T-cell (primary cell): ENCODE results near the gene PGC. TPM values are rescaled to one million over a fixed set of nuclear protein-coding genes. Genes with fewer than 3 reads are reported as not detected.

ENCODE experiments used
- ATAC-seq, 4 experiments: fragments of 200-7000 bp in 3 of 4; fragments of 150-1000 bp in 1 of 4; cut with Tn5 transposase; replicated peaks in 1 of 4; 1 replicate in 3 of 4; 2 replicates in 1 of 4; pipeline ENCODE4 v1.10.0; 2021; ENCODE audit warnings: moderate library complexity in 3 of 4, mild to moderate bottlenecking in 2 of 4, moderate number of reproducible peaks in 1 of 4
- CTCF ChIA-PET, 2 donors: fragments of 300-600 bp; sonication (Branson Sonifier 250); formaldehyde crosslinking; loops; one replicate each; lab custom pipeline; 2022; ENCODE audit warnings: antibody characterized with exemption in 2 of 2; lab: Charles Lee
- POLR2A ChIA-PET, 2 donors: fragments of 300-600 bp; sonication (Branson Sonifier 250); formaldehyde crosslinking; loops; one replicate each; lab custom pipeline; 2022; ENCODE audit warnings: antibody characterized with exemption in 2 of 2; lab: Charles Lee
- DNase-seq, 35 experiments: peaks; one replicate each; pipeline versions ENCODE4 v3.0.0 to v3.0.0-alpha.2; 2013 to 2023
- H3K27ac ChIP-seq: one replicate; pipeline ENCODE4 v1.5.1; 2013; ENCODE audit warnings: low read length
- H3K27me3 ChIP-seq, 2 experiments: replicated peaks in 1 of 2; 1 replicate in 1 of 2; 2 replicates in 1 of 2; pipeline versions ENCODE4 v1.6.1 to v1.7.0; 2013; ENCODE audit warnings: low read length in 1 of 2, mixed read lengths in 1 of 2; ENCODE audit not compliant: control insufficient read depth in 2 of 2, insufficient read depth in 2 of 2; ENCODE audit errors: extremely low read depth in 1 of 2
- H3K36me3 ChIP-seq, 2 donors: 1 replicate in 1 of 2; 2 replicates in 1 of 2; pipeline versions ENCODE4 v1.6.1 to v1.7.0; 2013; ENCODE audit warnings: low read length in 1 of 2; ENCODE audit not compliant: control insufficient read depth in 2 of 2, insufficient read depth in 1 of 2; ENCODE audit errors: extremely low read depth in 1 of 2
- H3K4me1 ChIP-seq, 2 experiments: 1 replicate in 1 of 2; 2 replicates in 1 of 2; pipeline versions ENCODE4 v1.6.1 to v1.7.0; 2013; ENCODE audit warnings: low read length in 2 of 2, mixed read lengths in 1 of 2; ENCODE audit not compliant: insufficient read depth in 2 of 2, control insufficient read depth in 1 of 2; ENCODE audit errors: extremely low read depth in 1 of 2
- H3K4me3 ChIP-seq, 2 donors: 1 replicate in 1 of 2; 2 replicates in 1 of 2; pipeline versions ENCODE4 v1.5.1 to v1.7.0; 2013; ENCODE audit warnings: mild to moderate bottlenecking in 2 of 2, low read length in 1 of 2, moderate library complexity in 1 of 2; ENCODE audit not compliant: control insufficient read depth in 1 of 2; ENCODE audit errors: extremely low read depth in 1 of 2
- H3K9me3 ChIP-seq: 2 replicates; pipeline ENCODE4 v1.7.0; 2013
- H3K27ac Mint-ChIP-seq, 2 donors: one replicate each; pipeline ENCODE4 v1.8.0; 2020 to 2021; ENCODE audit warnings: mild to moderate bottlenecking in 2 of 2, mixed read lengths in 2 of 2
- H3K27me3 Mint-ChIP-seq, 2 donors: one replicate each; pipeline ENCODE4 v1.8.0; 2021 to 2022; ENCODE audit warnings: mixed read lengths in 2 of 2
- H3K36me3 Mint-ChIP-seq: one replicate; pipeline ENCODE4 v1.8.0; 2021; ENCODE audit warnings: mixed read lengths
- H3K4me1 Mint-ChIP-seq, 3 donors: one replicate each; pipeline ENCODE4 v1.8.0; 2020 to 2022; ENCODE audit warnings: mixed read lengths in 3 of 3, mild to moderate bottlenecking in 1 of 3
- H3K4me3 Mint-ChIP-seq, 3 donors: one replicate each; pipeline ENCODE4 v1.8.0; 2020 to 2022; ENCODE audit warnings: mild to moderate bottlenecking in 3 of 3, mixed read lengths in 3 of 3, moderate library complexity in 3 of 3
- H3K9me3 Mint-ChIP-seq, 3 donors: one replicate each; pipeline ENCODE4 v1.8.0; 2020 to 2022; ENCODE audit warnings: mixed read lengths in 3 of 3
- WGBS: methylation state at CpG from one replicate; pipeline ENCODE4 v1.1.5; 2013; ENCODE audit warnings: missing lambda C conversion rate; ENCODE audit not compliant: insufficient coverage; 5-methylcytosine and 5-hydroxymethylcytosine counted together
- total RNA-seq, 35 experiments: library from RNA in 6 of 35; stranded (reverse) in 6 of 35; fragments of 120-200 nt in 1 of 35; gene quantifications; one replicate each; pipeline versions ENCODE4 v1.2.1 to v1.2.4 and lab custom pipeline; 2013 to 2026

PGC gene
- total RNA-seq, 5 donors from 2014 or later (not counting 1 experiment from before 2014, with no cell fraction given): 0.58 to 0.86 (median 0.70) TPM; not detected in 2

GRCh38 chr6:41783106-41783780, 36.0 kb upstream of the PGC start:
- no peak overlapping the region for H3K4me3 Mint-ChIP-seq
- Histone ChIP-seq H3K4me3 (no peak overlapping the region), H3K27me3 (peaks cover 0 to 21% of the 10 kb centered on the region in 2 experiments), H3K36me3 (no peaks in the 10 kb centered on the region), H3K27ac (no peak overlapping the region), H3K4me1 (peaks cover 11 to 32% of the 10 kb centered on the region in 2 experiments), H3K9me3 (no peaks in the 10 kb centered on the region)
- H3K9me3 Mint-ChIP-seq: no peaks in the 10 kb centered on the region
- DNase-seq (no peak), ATAC-seq (no peak)
- ChIA-PET POLR2A (interaction anchor here in 1 of 2 donors (0.5 kb wide), 1 partner anchor 436 kb away, joined by 6 read pairs; no protein-coding TSS in a partner anchor), CTCF (interaction anchor here in 1 of 2 donors (0.9 kb wide), 1 partner anchor 258 kb away, joined by 3 read pairs; no protein-coding TSS in a partner anchor)
- peaks cover 5% of the 10 kb centered on the region in 2 donors for H3K27me3 Mint-ChIP-seq
- H3K36me3 Mint-ChIP-seq: no peaks in the 10 kb centered on the region
- peaks cover 14 to 35% (median 21%) of the 10 kb centered on the region in 3 donors for H3K4me1 Mint-ChIP-seq
- H3K27ac Mint-ChIP-seq: no peak overlapping the region
- 100% methylated on average over 1 of the region's 6 CpGs for WGBS

DNA sequence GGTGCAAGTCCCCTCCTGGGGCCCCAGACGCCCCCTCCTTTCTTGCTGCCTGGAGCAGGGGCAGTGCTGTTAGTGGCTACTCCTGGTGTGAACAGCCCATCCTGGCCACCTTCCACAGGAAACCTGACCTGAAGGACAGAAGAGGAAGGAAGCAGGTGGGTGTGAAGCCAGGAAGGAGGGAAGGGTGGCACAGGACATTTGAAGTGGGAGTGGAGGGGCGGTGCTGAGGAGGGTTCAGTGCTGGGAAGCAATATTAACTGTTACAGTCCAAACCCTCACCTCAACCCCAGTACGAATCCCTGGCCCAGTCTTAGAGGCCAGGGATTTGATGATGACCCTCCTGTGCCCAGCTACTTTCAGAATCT, 34.2 kb upstream of the PGC start:
- POLR2A ChIA-PET: no interaction called here
- Histone ChIP-seq H3K36me3 (peaks cover 0 to 4% of the 10 kb centered on the region in 2 donors), H3K27ac (no peak overlapping the region), H3K27me3 (peaks cover 0 to 21% of the 10 kb centered on the region in 2 experiments), H3K9me3 (no peaks in the 10 kb centered on the region), H3K4me3 (no peak overlapping the region), H3K4me1 (peaks cover 11 to 32% of the 10 kb centered on the region in 2 experiments)
- Mint-ChIP-seq H3K36me3 (no peaks in the 10 kb centered on the region), H3K27me3 (peaks cover 5% of the 10 kb centered on the region in 2 donors), H3K4me1 (peaks cover 14 to 33% (median 19%) of the 10 kb centered on the region in 3 donors), H3K4me3 (peak overlapping the region; percentile 47 to 71 (median 70)), H3K27ac (no peak overlapping the region), H3K9me3 (no peaks in the 10 kb centered on the region)
- 83% methylated on average over 1 of the region's 3 CpGs for WGBS
- CTCF ChIA-PET: interaction anchor here (0.6 to 0.9 kb wide), 4 partner anchors 78 to 331 kb away, joined by 3 to 4 read pairs (median 3); partner anchors contain the start of genes BYSL (in 1 of the 2) and MED20 (in 1 of the 2)
- DNase-seq (no peak), ATAC-seq (no peak)

GRCh38 chr6:41780551-41781365, 33.6 kb upstream of the PGC start, which contains the start of gene PRICKLE4:
Gene PRICKLE4 (plus strand): TSS chr6:41780782. CDS start chr6:41783474, 2,692 bp downstream.
- H3K27me3 Mint-ChIP-seq: peaks cover 5% of the 10 kb centered on the region in 2 donors
- H3K36me3 Mint-ChIP-seq: no peaks in the 10 kb centered on the region
- H3K27me3 ChIP-seq: peaks cover 0 to 21% of the 10 kb centered on the region in 2 experiments
- no peak within 1 kb of the TSS for H3K27ac ChIP-seq
- peak within 1 kb of the TSS; percentile 67 to 92 for H3K4me3 ChIP-seq
- WGBS: 4% methylated on average over 18 of the region's 36 CpGs
- H3K9me3 Mint-ChIP-seq: no peaks in the 10 kb centered on the region
- H3K9me3 ChIP-seq: no peaks in the 10 kb centered on the region
- DNase-seq (no peak), ATAC-seq (no peak)
- peaks cover 8 to 26% of the 10 kb centered on the region in 2 experiments for H3K4me1 ChIP-seq
- H3K4me1 Mint-ChIP-seq: peaks cover 14 to 30% (median 16%) of the 10 kb centered on the region in 3 donors
- CTCF ChIA-PET: interaction anchor here in 1 of 2 donors (0.9 to 1.7 kb wide), 3 partner anchors 141 to 434 kb away, joined by 3 to 6 read pairs (median 5); partner anchors contain the start of genes BYSL and MED20
- peak within 1 kb of the TSS; percentile 80 to 86 (median 82) for H3K4me3 Mint-ChIP-seq
- POLR2A ChIA-PET: no interaction called here
- H3K27ac Mint-ChIP-seq: peak within 1 kb of the TSS in 1 of 2 donors; percentile 34
- H3K36me3 ChIP-seq: peaks cover 0 to 4% of the 10 kb centered on the region in 2 donors

- Histone ChIP-seq H3K27ac (no peak within 1 kb of the TSS), H3K4me1 (peaks cover 8 to 23% of the 10 kb centered on the region in 2 experiments), H3K36me3 (peaks cover 4 to 7% of the 10 kb centered on the region in 2 donors), H3K9me3 (no peaks in the 10 kb centered on the region), H3K27me3 (peaks cover 0 to 21% of the 10 kb centered on the region in 2 experiments), H3K4me3 (peak within 1 kb of the TSS; percentile 67 to 92)
- H3K27ac Mint-ChIP-seq: peak within 1 kb of the TSS; percentile 66 to 80
- peak within 1 kb of the TSS; percentile 82 to 86 (median 85) for H3K4me3 Mint-ChIP-seq
- DNase-seq (peak; percentile 90 to 100 (median 97)), ATAC-seq (peak; percentile 95 to 99 (median 97))
- 0% methylated on average over 72 of the region's 73 CpGs for WGBS
- POLR2A ChIA-PET: no interaction called here
- CTCF ChIA-PET: interaction anchor here in 1 of 2 donors (0.7 to 1.7 kb wide), 7 partner anchors 45 to 768 kb away, joined by 3 to 6 read pairs (median 4); partner anchors contain the start of genes BYSL and MED20
- H3K4me1 Mint-ChIP-seq: peaks cover 14 to 28% (median 16%) of the 10 kb centered on the region in 3 donors
- peaks cover 5% of the 10 kb centered on the region in 2 donors for H3K27me3 Mint-ChIP-seq
- peaks cover 3% of the 10 kb centered on the region for H3K36me3 Mint-ChIP-seq
- H3K9me3 Mint-ChIP-seq: no peaks in the 10 kb centered on the region
These were observed 32.8 kb upstream of the PGC start, which contains the start of gene FRS3 for GRCh38 chr6:41779788-41780550. Gene FRS3 (minus strand): TSS chr6:41779900. CDS start chr6:41776987, 2,913 bp downstream.

GRCh38 chr6:41779336-41779735, 32.1 kb upstream of the PGC start:
- POLR2A ChIA-PET: no interaction called here

More at GRCh38 chr6:41779336-41779735, 32.1 kb upstream of the PGC start:
- H3K36me3 Mint-ChIP-seq: peaks cover 9% of the 10 kb centered on the region
- 12% methylated on average over 16 of the region's 16 CpGs for WGBS
- CTCF ChIA-PET: interaction anchor here in 1 of 2 donors (0.7 to 1.7 kb wide), 7 partner anchors 45 to 768 kb away, joined by 3 to 6 read pairs (median 4); partner anchors contain the start of genes BYSL and MED20
- peak overlapping the region; percentile 77 to 86 (median 85) for H3K4me3 Mint-ChIP-seq
- ATAC-seq (peak in 1 of 4 experiments; percentile 1), DNase-seq (peak in 1 of 35 experiments; percentile 3)
- H3K36me3 ChIP-seq: peaks cover 9 to 13% of the 10 kb centered on the region in 2 donors
- H3K4me3 ChIP-seq: peak overlapping the region; percentile 46 to 48
- no peaks in the 10 kb centered on the region for H3K9me3 Mint-ChIP-seq
- peaks cover 8 to 23% of the 10 kb centered on the region in 2 experiments for H3K4me1 ChIP-seq
- peaks cover 5% of the 10 kb centered on the region in 2 donors for H3K27me3 Mint-ChIP-seq
- peak overlapping the region; percentile 66 to 80 for H3K27ac Mint-ChIP-seq
- no peaks in the 10 kb centered on the region for H3K9me3 ChIP-seq
- no peak overlapping the region for H3K27ac ChIP-seq
- H3K27me3 ChIP-seq: peaks cover 0 to 21% of the 10 kb centered on the region in 2 experiments
- peaks cover 14 to 24% (median 16%) of the 10 kb centered on the region in 3 donors for H3K4me1 Mint-ChIP-seq
